HepG2 (cell line): ENCODE measurements around the gene UEVLD. TPM values are rescaled to one million over a fixed set of nuclear protein-coding genes. Genes with fewer than 3 reads are reported as not detected.
A peak's percentile ranks its signal among the peaks of the same experiment; 100 is the strongest.

Experiments used
- ASH2L ChIP-seq: fragments of 300-600, 200-600 bp; sonication (generic); IDR thresholded peaks from 2 replicates; pipeline ENCODE4 v1.7.0; 2017; ENCODE audit warnings: low read depth, mild to moderate bottlenecking, moderate library complexity, mixed read lengths, low read length; ENCODE audit not compliant: insufficient read length
- HOXA3 ChIP-seq: sonication (generic); formaldehyde crosslinking; IDR thresholded peaks from 2 replicates; pipeline ENCODE4 v1.5.0; 2020; ENCODE audit warnings: missing genetic modification reagents
- HOXD1 ChIP-seq: sonication (generic); formaldehyde crosslinking; IDR thresholded peaks from 2 replicates; pipeline ENCODE4 v1.5.0; 2020; ENCODE audit warnings: missing genetic modification reagents
- KDM3A ChIP-seq: IDR thresholded peaks from 2 replicates; pipeline ENCODE4 v1.6.1; 2018; ENCODE audit warnings: low read depth, missing compliant biosample characterization
- MXI1 ChIP-seq: IDR thresholded peaks from 3 replicates; pipeline ENCODE4 v1.6.1; 2012; ENCODE audit warnings: low read depth, low read length, inconsistent platforms, borderline replicate concordance
- NFKB2 ChIP-seq: sonication (generic); formaldehyde crosslinking; IDR thresholded peaks from 2 replicates; pipeline ENCODE4 v1.4.0; 2020; ENCODE audit warnings: missing genetic modification reagents, borderline replicate concordance
- PAWR ChIP-seq: sonication (generic); formaldehyde crosslinking; IDR thresholded peaks from 2 replicates; pipeline ENCODE4 v1.4.0; 2020; ENCODE audit warnings: missing genetic modification reagents, mild to moderate bottlenecking, borderline replicate concordance
- PREB ChIP-seq: sonication (generic); formaldehyde crosslinking; IDR thresholded peaks from 2 replicates; pipeline ENCODE4 v1.4.0; 2020; ENCODE audit warnings: missing genetic modification reagents
- RXRA ChIP-seq: sonication (generic); formaldehyde crosslinking; IDR thresholded peaks from 2 replicates; pipeline ENCODE4 v1.5.1; 2020; ENCODE audit warnings: missing genetic modification reagents
- SAP130 ChIP-seq: IDR thresholded peaks from 2 replicates; pipeline ENCODE4 v1.6.1; 2016; ENCODE audit warnings: low read depth
- SP1 ChIP-seq, 2 experiments: fragments of 450-650 bp in 1 of 2; sonication (generic) in 1 of 2; formaldehyde crosslinking in 1 of 2; IDR thresholded peaks; 2 replicates each; pipeline versions ENCODE4 v1.4.0 to v1.6.1; 2016 to 2020; ENCODE audit warnings: missing genetic modification reagents in 1 of 2
- SP4 ChIP-seq: sonication (generic); formaldehyde crosslinking; IDR thresholded peaks from 2 replicates; pipeline ENCODE4 v1.8.1; 2023; ENCODE audit warnings: mild to moderate bottlenecking, missing genetic modification reagents
- THAP11 ChIP-seq: IDR thresholded peaks from 2 replicates; pipeline ENCODE4 v1.6.1; 2016; ENCODE audit warnings: missing biosample characterization, missing genetic modification reagents
- ZBTB42 ChIP-seq: sonication (generic); formaldehyde crosslinking; IDR thresholded peaks from 2 replicates; pipeline ENCODE4 v1.5.0; 2020; ENCODE audit warnings: mild to moderate bottlenecking, missing genetic modification reagents
- ZNF136 ChIP-seq: sonication (generic); formaldehyde crosslinking; IDR thresholded peaks from 2 replicates; pipeline ENCODE4 v1.8.1; 2022; ENCODE audit warnings: low read depth, mild to moderate bottlenecking, moderate library complexity, missing genetic modification reagents
- ZNF326 ChIP-seq: sonication (generic); formaldehyde crosslinking; IDR thresholded peaks from 2 replicates; pipeline ENCODE4 v1.4.0; 2020; ENCODE audit warnings: missing genetic modification reagents, borderline replicate concordance
- ZNF333 ChIP-seq: sonication (generic); formaldehyde crosslinking; IDR thresholded peaks from 2 replicates; pipeline ENCODE4 v1.4.0; 2020; ENCODE audit warnings: mild to moderate bottlenecking, missing genetic modification reagents, borderline replicate concordance
- ZNF350 ChIP-seq: sonication (generic); formaldehyde crosslinking; IDR thresholded peaks from 2 replicates; pipeline ENCODE4 v1.4.0; 2020; ENCODE audit warnings: mild to moderate bottlenecking, low read depth, missing genetic modification reagents, borderline replicate concordance
- ZNF446 ChIP-seq: sonication (generic); formaldehyde crosslinking; IDR thresholded peaks from 2 replicates; pipeline ENCODE4 v1.5.0; 2020; ENCODE audit warnings: mild to moderate bottlenecking, missing genetic modification reagents
- ZNF546 ChIP-seq: sonication (generic); formaldehyde crosslinking; conservative IDR thresholded peaks from 2 replicates; pipeline ENCODE4 v1.8.1; 2023; ENCODE audit warnings: mild to moderate bottlenecking, missing genetic modification reagents
- polyA plus RNA-seq, 8 experiments: library from polyadenylated mRNA; depleted of rRNA in 3 of 8; stranded (reverse) in 7 of 8; unstranded in 1 of 8; fragments of >200 nt; fragmentation: Illumina TruSeq in 4 of 8; extraction: Trizol in 4 of 8; gene quantifications; 2 replicates each; pipeline versions ENCODE4 v1.2.1 to v1.2.3, GENCODE V29; 2011 to 2016; ENCODE audit warnings: low read depth in 4 of 8, missing spikeins in 1 of 8, mixed read lengths in 1 of 8; ENCODE audit not compliant: insufficient read depth in 1 of 8
- total RNA-seq, 5 experiments: library from RNA; depleted of rRNA; stranded (reverse); fragments of >200 nt; fragmentation: Illumina TruSeq; extraction: Trizol; gene quantifications; 2 replicates each; pipeline ENCODE4 v1.2.3, GENCODE V29; 2016; ENCODE audit warnings: low read depth in 1 of 5
- TF ChIP-seq, protein P1 (sequence below): IDR thresholded peaks from 2 replicates; pipeline ENCODE4 v1.6.1; 2016; ENCODE audit warnings: low read depth, missing genetic modification reagents, missing compliant biosample characterization

UEVLD gene
- total and polyA plus RNA-seq, 2 of the 13 experiments (the other 11 are each of a cell fraction or from before 2014, with no cell fraction given): 5.7 to 13.7 TPM

- TF ChIP-seq, protein P1, sequence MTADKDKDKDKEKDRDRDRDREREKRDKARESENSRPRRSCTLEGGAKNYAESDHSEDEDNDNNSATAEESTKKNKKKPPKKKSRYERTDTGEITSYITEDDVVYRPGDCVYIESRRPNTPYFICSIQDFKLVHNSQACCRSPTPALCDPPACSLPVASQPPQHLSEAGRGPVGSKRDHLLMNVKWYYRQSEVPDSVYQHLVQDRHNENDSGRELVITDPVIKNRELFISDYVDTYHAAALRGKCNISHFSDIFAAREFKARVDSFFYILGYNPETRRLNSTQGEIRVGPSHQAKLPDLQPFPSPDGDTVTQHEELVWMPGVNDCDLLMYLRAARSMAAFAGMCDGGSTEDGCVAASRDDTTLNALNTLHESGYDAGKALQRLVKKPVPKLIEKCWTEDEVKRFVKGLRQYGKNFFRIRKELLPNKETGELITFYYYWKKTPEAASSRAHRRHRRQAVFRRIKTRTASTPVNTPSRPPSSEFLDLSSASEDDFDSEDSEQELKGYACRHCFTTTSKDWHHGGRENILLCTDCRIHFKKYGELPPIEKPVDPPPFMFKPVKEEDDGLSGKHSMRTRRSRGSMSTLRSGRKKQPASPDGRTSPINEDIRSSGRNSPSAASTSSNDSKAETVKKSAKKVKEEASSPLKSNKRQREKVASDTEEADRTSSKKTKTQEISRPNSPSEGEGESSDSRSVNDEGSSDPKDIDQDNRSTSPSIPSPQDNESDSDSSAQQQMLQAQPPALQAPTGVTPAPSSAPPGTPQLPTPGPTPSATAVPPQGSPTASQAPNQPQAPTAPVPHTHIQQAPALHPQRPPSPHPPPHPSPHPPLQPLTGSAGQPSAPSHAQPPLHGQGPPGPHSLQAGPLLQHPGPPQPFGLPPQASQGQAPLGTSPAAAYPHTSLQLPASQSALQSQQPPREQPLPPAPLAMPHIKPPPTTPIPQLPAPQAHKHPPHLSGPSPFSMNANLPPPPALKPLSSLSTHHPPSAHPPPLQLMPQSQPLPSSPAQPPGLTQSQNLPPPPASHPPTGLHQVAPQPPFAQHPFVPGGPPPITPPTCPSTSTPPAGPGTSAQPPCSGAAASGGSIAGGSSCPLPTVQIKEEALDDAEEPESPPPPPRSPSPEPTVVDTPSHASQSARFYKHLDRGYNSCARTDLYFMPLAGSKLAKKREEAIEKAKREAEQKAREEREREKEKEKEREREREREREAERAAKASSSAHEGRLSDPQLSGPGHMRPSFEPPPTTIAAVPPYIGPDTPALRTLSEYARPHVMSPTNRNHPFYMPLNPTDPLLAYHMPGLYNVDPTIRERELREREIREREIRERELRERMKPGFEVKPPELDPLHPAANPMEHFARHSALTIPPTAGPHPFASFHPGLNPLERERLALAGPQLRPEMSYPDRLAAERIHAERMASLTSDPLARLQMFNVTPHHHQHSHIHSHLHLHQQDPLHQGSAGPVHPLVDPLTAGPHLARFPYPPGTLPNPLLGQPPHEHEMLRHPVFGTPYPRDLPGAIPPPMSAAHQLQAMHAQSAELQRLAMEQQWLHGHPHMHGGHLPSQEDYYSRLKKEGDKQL (CRISPR knock-in tag): no peak
- TF ChIP-seq SAP130 (CRISPR knock-in tag): peak; percentile 97
- peak; percentile 93 for TF ChIP-seq THAP11 (CRISPR knock-in tag)
- no peak for TF ChIP-seq SP1 (IDR thresholded peaks at IDR 0.05)
- TF ChIP-seq SP1 (CRISPR knock-in tag; IDR thresholded peaks at IDR 0.05): peak; percentile 47; the same call in 1 of the 2 replicates
- TF ChIP-seq HOXD1 (CRISPR knock-in tag): 0 out of 2 replicates have a peak, but pooled peaks have one; percentile 11
- no peak for TF ChIP-seq PREB (CRISPR knock-in tag)
- TF ChIP-seq ZNF136 (CRISPR knock-in tag): peak; percentile 86; the same call in 1 of the 2 replicates
- peak; percentile 96 for TF ChIP-seq HOXA3
- peak; percentile 95 for TF ChIP-seq ZNF350 (CRISPR knock-in tag)
- TF ChIP-seq PAWR (CRISPR knock-in tag): no peak
- TF ChIP-seq NFKB2: peak; percentile 43; the same call in 1 of the 2 replicates
- TF ChIP-seq RXRA: peak; percentile 90
- peak; percentile 86; the same call in 1 of the 2 replicates for TF ChIP-seq ZBTB42 (CRISPR knock-in tag)
- peak; percentile 55; the same call in 1 of the 2 replicates for TF ChIP-seq ZNF333 (CRISPR knock-in tag)
- peak; percentile 97 for TF ChIP-seq ASH2L
- TF ChIP-seq SP4 (CRISPR knock-in tag): peak; percentile 82
- peak; percentile 62; the same call in 1 of the 2 replicates for TF ChIP-seq ZNF546 (CRISPR knock-in tag)
- peak; percentile 59; the same call in 2 of the 3 replicates for TF ChIP-seq MXI1
- TF ChIP-seq ZNF326 (CRISPR knock-in tag): no peak
- peak; percentile 87 for TF ChIP-seq KDM3A (CRISPR knock-in tag)
- TF ChIP-seq ZNF446 (CRISPR knock-in tag): no peak
These were observed 61.8 kb downstream of the UEVLD start, which contains the start of gene TSG101 (continued) for GRCh38 chr11:18526521-18527296.
